Measurements from ENCODE around the gene THOP1.

THOP1 gene

GRCh38 chr19:2812414-2813234 is 27.3 kb downstream of the THOP1 start:
- no peak overlapping the region for H3K4me3 ChIP-seq (ENCODE audit: low read depth, low read length)
- no peak for DNase-seq (ENCODE audit: low read depth)
- TF ChIP-seq POLR2A (IDR thresholded peaks at IDR 0.05; ENCODE audit: extremely low read depth, insufficient read length) (no peak), MYC (IDR thresholded peaks at IDR 0.05; ENCODE audit: low read depth, low read length) (no peak), MAX (IDR thresholded peaks at IDR 0.05; ENCODE audit: low read depth, low read length) (no peak)
- TF ChIP-seq, protein P1, sequence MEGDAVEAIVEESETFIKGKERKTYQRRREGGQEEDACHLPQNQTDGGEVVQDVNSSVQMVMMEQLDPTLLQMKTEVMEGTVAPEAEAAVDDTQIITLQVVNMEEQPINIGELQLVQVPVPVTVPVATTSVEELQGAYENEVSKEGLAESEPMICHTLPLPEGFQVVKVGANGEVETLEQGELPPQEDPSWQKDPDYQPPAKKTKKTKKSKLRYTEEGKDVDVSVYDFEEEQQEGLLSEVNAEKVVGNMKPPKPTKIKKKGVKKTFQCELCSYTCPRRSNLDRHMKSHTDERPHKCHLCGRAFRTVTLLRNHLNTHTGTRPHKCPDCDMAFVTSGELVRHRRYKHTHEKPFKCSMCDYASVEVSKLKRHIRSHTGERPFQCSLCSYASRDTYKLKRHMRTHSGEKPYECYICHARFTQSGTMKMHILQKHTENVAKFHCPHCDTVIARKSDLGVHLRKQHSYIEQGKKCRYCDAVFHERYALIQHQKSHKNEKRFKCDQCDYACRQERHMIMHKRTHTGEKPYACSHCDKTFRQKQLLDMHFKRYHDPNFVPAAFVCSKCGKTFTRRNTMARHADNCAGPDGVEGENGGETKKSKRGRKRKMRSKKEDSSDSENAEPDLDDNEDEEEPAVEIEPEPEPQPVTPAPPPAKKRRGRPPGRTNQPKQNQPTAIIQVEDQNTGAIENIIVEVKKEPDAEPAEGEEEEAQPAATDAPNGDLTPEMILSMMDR (IDR thresholded peaks at IDR 0.05; ENCODE audit: low read depth, low read length) = no peak

DNA sequence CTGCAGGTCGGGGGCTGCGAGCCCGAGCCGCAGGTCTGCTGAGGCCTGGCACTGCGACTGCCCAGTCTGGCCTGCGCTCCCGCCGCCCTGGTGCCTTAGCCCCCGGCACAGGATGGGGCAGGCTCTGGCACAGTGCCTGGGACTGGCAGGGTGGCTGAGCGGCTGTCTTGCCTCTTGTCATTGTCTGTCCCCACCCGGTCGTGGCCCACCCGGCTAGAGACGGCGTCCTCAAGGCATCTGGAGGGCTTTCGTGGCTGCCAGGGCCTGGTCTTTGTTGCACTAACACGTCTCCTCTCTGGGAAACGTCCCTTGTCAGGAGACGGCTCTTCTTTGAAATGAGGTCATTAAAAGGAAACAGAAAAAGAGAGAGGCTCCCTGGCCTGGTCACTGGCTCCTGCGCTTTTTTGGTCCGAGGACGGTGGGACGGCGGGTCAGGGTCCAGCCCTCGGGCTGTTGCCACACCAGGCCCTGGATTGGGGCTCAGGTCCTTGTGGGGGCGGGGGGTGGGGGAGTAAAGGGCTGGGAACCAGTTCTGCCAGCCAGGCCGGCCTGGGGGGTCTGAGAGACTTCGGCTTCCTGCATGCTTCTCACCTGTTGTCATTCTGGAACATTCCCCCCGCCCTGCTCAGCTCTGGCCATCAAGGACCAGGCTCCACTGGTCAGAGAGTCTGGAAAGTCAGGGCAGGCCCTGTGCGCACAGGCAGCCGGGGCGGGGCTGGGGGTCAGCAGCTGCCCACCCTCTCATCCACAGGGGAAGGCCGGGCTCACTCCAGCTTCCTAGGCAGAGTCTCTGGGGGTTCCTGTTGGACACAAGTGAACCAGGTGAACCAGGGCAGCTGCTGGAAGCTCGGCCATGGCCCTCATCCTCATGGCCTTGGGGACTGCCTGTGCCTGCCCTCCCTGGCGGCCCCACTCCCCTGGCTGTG is 28.2 kb downstream of the THOP1 start:
- no peak overlapping the region for H3K4me3 ChIP-seq (ENCODE audit: low read depth, low read length)
- TF ChIP-seq MAX (IDR thresholded peaks at IDR 0.05; ENCODE audit: low read depth, low read length) (no peak), POLR2A (IDR thresholded peaks at IDR 0.05; ENCODE audit: extremely low read depth, insufficient read length) (no peak), MYC (IDR thresholded peaks at IDR 0.05; ENCODE audit: low read depth, low read length) (no peak)
- TF ChIP-seq, protein P1 (IDR thresholded peaks at IDR 0.05; ENCODE audit: low read depth, low read length) = no peak
- no peak for DNase-seq (ENCODE audit: low read depth)

- no peak for DNase-seq (ENCODE audit: low read depth)
- TF ChIP-seq, protein P1 (IDR thresholded peaks at IDR 0.05; ENCODE audit: low read depth, low read length) = no peak
- no peak for TF ChIP-seq POLR2A (IDR thresholded peaks at IDR 0.05; ENCODE audit: extremely low read depth, insufficient read length)
- no peak for TF ChIP-seq MYC (IDR thresholded peaks at IDR 0.05; ENCODE audit: low read depth, low read length)
- no peak for TF ChIP-seq MAX (IDR thresholded peaks at IDR 0.05; ENCODE audit: low read depth, low read length)
- H3K4me3 ChIP-seq (ENCODE audit: low read depth, low read length) = no peak overlapping the region
Observed at GRCh38 chr19:2814426-2814825, 29.1 kb downstream of the THOP1 start.

DNA sequence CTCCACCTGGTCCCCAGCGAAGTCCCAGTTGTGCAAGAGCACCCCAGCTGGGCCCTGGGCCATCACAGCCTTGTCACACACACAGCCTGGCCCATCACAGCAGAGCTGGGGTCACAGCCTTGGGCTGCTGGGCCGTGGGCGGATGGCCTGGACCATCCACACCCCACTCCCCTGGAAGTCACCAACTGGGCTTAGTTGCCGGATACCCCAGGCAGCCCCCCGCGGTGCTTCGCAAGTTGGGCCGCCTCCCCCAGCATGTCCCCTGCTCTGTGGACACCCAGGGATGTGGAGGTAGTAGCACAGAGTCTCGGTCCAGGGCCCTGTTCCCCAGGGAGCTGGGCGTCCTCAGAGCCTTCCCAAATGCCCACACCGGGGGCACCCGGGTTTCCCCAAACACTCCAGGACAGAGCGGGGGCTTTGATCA is 29.9 kb downstream of the THOP1 start:
- no peak for DNase-seq (ENCODE audit: low read depth)
- no peak overlapping the region for H3K4me3 ChIP-seq (ENCODE audit: low read depth, low read length)
- no peak for TF ChIP-seq MYC (IDR thresholded peaks at IDR 0.05; ENCODE audit: low read depth, low read length)
- no peak for TF ChIP-seq POLR2A (IDR thresholded peaks at IDR 0.05; ENCODE audit: extremely low read depth, insufficient read length)
- no peak for TF ChIP-seq MAX (IDR thresholded peaks at IDR 0.05; ENCODE audit: low read depth, low read length)
- TF ChIP-seq, protein P1 (IDR thresholded peaks at IDR 0.05; ENCODE audit: low read depth, low read length) = no peak

- H3K4me3 ChIP-seq (ENCODE audit: low read depth, low read length) = no peak overlapping the region
- no peak for DNase-seq (ENCODE audit: low read depth)
- TF ChIP-seq, protein P1 (IDR thresholded peaks at IDR 0.05; ENCODE audit: low read depth, low read length) = no peak
- TF ChIP-seq POLR2A (IDR thresholded peaks at IDR 0.05; ENCODE audit: extremely low read depth, insufficient read length) (no peak), MAX (IDR thresholded peaks at IDR 0.05; ENCODE audit: low read depth, low read length) (no peak), MYC (IDR thresholded peaks at IDR 0.05; ENCODE audit: low read depth, low read length) (no peak)
Observed at GRCh38 chr19:2815923-2816322, 30.6 kb downstream of the THOP1 start.

Data from NB4 (cell line).